Ovary (tissue), 3 donors: ENCODE results near the gene CTIF.

ENCODE experiments used
- EP300 ChIP-seq: sonication (generic); formaldehyde crosslinking; IDR thresholded peaks from one replicate; pipeline ENCODE4 v1.6.1; 2017; ENCODE audit warnings: antibody characterized with exemption
- POLR2A ChIP-seq: fragments of 450-650 bp; IDR thresholded peaks from one replicate; pipeline ENCODE4 v1.6.1; 2017; ENCODE audit warnings: antibody characterized with exemption, mild to moderate bottlenecking, moderate library complexity
- TF ChIP-seq, protein P1 (sequence below), 3 donors: fragments of 450-650 bp in 2 of 3; fragments of 200-600 bp in 1 of 3; IDR thresholded peaks; one replicate each; pipeline versions ENCODE4 v1.5.1 to v1.8.0; 2016 to 2022; ENCODE audit warnings: antibody characterized with exemption in 3 of 3, mild to moderate bottlenecking in 1 of 3
- donor health status: DM: no; HTN: no; CAD: no.

DNA sequence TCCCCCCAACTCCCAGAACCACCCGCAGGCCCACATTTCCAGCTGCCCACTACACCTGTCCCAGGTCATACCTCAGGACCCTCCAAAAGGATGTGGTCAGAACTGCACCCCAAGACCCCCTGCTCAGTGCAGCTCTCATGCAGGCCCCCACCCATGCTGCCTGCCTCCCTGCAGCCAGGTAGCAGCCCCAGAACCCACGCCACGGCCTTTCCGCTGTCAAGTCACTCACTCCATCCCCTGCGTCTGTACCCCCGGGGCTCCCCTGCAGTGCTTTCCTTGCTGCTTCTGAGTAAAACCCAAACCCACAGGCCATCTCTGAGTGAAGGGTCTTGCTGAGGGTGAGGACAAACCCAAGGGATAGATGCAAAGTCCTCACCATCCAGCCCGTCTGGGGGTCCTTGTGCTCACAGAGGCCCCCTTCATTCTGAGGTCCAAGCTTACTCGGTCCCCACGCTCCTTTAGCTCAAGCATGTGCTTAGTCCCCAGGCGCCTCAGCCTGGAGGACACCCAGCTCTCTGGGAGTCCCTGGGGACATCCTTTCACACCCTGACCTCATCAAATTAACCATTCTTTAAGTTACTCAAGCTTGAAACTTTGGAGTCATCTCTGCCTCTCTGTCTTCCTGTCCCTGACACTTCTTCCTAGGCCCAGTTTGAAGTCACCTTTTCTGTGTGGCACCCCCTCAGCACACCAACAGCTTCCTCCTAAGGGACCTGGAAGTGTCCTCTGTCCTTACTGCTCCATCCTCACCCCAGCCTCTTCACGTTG lies 281.8 kb downstream of the CTIF start:
- TF ChIP-seq, protein P1, sequence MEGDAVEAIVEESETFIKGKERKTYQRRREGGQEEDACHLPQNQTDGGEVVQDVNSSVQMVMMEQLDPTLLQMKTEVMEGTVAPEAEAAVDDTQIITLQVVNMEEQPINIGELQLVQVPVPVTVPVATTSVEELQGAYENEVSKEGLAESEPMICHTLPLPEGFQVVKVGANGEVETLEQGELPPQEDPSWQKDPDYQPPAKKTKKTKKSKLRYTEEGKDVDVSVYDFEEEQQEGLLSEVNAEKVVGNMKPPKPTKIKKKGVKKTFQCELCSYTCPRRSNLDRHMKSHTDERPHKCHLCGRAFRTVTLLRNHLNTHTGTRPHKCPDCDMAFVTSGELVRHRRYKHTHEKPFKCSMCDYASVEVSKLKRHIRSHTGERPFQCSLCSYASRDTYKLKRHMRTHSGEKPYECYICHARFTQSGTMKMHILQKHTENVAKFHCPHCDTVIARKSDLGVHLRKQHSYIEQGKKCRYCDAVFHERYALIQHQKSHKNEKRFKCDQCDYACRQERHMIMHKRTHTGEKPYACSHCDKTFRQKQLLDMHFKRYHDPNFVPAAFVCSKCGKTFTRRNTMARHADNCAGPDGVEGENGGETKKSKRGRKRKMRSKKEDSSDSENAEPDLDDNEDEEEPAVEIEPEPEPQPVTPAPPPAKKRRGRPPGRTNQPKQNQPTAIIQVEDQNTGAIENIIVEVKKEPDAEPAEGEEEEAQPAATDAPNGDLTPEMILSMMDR (IDR thresholded peaks at IDR 0.05): no peak
- TF ChIP-seq POLR2A (no peak), EP300 (no peak)
